ENCODE measurements around the gene CBLB. TPM values are rescaled to one million over a fixed set of nuclear protein-coding genes. Genes with fewer than 3 reads are reported as not detected.

The CBLB gene
- total RNA-seq, 1 experiment from 2014 or later, result 8.6 TPM

DNA sequence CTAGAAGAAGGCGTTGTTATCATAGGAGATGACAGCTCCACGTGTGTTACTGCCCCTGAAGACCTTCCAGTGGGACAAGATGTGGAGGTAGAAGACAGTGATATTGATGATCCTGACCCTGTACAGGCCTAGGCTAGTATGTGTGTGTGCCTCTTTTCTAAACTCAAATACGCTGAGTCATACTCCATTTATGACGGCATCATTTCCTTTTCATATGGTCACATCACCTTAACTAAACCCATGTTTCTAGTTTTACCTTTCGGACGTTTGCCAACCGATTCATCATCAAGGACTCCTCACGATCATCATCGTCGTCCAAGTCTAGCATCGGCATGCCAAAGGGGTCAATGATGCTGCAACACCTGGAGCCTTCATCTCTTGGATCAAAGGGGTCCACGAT, 149.0 kb downstream of the CBLB start:
- intact Hi-C loops (cut with micrococcal nuclease; ENCODE audit: unreplicated experiment), result no loop called here
- H3K27ac ChIP-seq (ENCODE audit: low read length), result no peak overlapping the region
- ATAC-seq, result no peak
- H3K9me3 ChIP-seq (ENCODE audit: control insufficient read depth, insufficient read depth, low read depth, low read length), result no peaks in the 10 kb centered on the region
- no peak overlapping the region for H3K4me3 ChIP-seq (ENCODE audit: low read depth in 2 of 2, low read length in 2 of 2)
- BruUV-seq (replicated peaks), result no TSS peak
- TF ChIP-seq CTCF (IDR thresholded peaks at IDR 0.05) (no peak), TCF7L2 (IDR thresholded peaks at IDR 0.05; ENCODE audit: low read depth, low read length) (no peak), POLR2AphosphoS5 (IDR thresholded peaks at IDR 0.05; ENCODE audit: low read depth, low read length) (no peak), SIN3A (IDR thresholded peaks at IDR 0.05; ENCODE audit: borderline replicate concordance, insufficient read depth, low read depth, low read length) (no peak), REST (IDR thresholded peaks at IDR 0.05; ENCODE audit: insufficient read depth in 1 of 2, low read depth in 2 of 2, low read length in 1 of 2) (no peak)
- H3K36me3 ChIP-seq (ENCODE audit: control insufficient read depth, insufficient read depth, low read length), result no peaks in the 10 kb centered on the region
- in situ Hi-C loops (cut with HindIII; ENCODE audit: low pct_unique_long_range_greater_than_20kb, low sequenced_read_pairs), result no loop called here
- ChIA-PET POLR2A (no interaction called here), CTCF (no interaction called here)
- no peaks in the 10 kb centered on the region for H3K4me1 ChIP-seq (ENCODE audit: control insufficient read depth, insufficient read depth, low read length)
- no peak for DNase-seq (ENCODE audit: low read depth, low spot score)
- no peaks in the 10 kb centered on the region for H3K27me3 ChIP-seq (ENCODE audit: control insufficient read depth, insufficient read depth, low read length)

- H3K4me1 ChIP-seq (ENCODE audit: control insufficient read depth, insufficient read depth, low read length), result no peaks in the 10 kb centered on the region
- intact Hi-C loops (cut with micrococcal nuclease; ENCODE audit: unreplicated experiment), result no loop called here
- H3K9me3 ChIP-seq (ENCODE audit: control insufficient read depth, insufficient read depth, low read depth, low read length), result no peaks in the 10 kb centered on the region
- DNase-seq (ENCODE audit: low read depth, low spot score), result no peak
- TF ChIP-seq REST (IDR thresholded peaks at IDR 0.05; ENCODE audit: insufficient read depth in 1 of 2, low read depth in 2 of 2, low read length in 1 of 2), result no peak
- BruUV-seq (replicated peaks), result no TSS peak
- H3K4me3 ChIP-seq (ENCODE audit: low read depth in 2 of 2, low read length in 2 of 2), result no peak overlapping the region
- no peak for ATAC-seq
- H3K36me3 ChIP-seq (ENCODE audit: control insufficient read depth, insufficient read depth, low read length), result no peaks in the 10 kb centered on the region; the same call in 1 of the 2 replicates
- ChIA-PET POLR2A (no interaction called here), CTCF (no interaction called here)
- no peak overlapping the region for H3K27ac ChIP-seq (ENCODE audit: low read length)
- H3K27me3 ChIP-seq (ENCODE audit: control insufficient read depth, insufficient read depth, low read length), result no peaks in the 10 kb centered on the region
- in situ Hi-C loops (cut with HindIII; ENCODE audit: low pct_unique_long_range_greater_than_20kb, low sequenced_read_pairs), result no loop called here
These were observed 153.4 kb downstream of the CBLB start for GRCh38 chr3:105715372-105715771.
